Measurements from ENCODE around the gene RPTN.

Gene RPTN

GRCh38 chr1:152179566-152179965 is 20.5 kb upstream of the RPTN start:
- Histone ChIP-seq H4K20me1 (ENCODE audit: insufficient read depth, low read length, poor library complexity, severe bottlenecking) (no peaks in the 10 kb centered on the region), H3K79me2 (ENCODE audit: insufficient read depth, low read length) (no peaks in the 10 kb centered on the region), H3K9me3 (ENCODE audit: insufficient read depth, low read depth, low read length) (no peaks in the 10 kb centered on the region), H3K4me2 (ENCODE audit: low read depth, low read length, poor library complexity, severe bottlenecking) (no peak overlapping the region), H2AFZ (ENCODE audit: low read length) (peak overlapping the region; percentile 26; the same call in 1 of the 2 replicates), H3F3A (ENCODE audit: low read depth) (no peaks in the 10 kb centered on the region), H3K27me3 (ENCODE audit: insufficient read depth, low read length, poor library complexity, severe bottlenecking) (no peaks in the 10 kb centered on the region), H3K9ac (ENCODE audit: low read depth, low read length, poor library complexity, severe bottlenecking) (no peak overlapping the region), H3K4me3 (ENCODE audit: low read length, poor library complexity, severe bottlenecking) (no peak overlapping the region), H3K9me2 (replicated peaks; ENCODE audit: low read depth, low read length) (no peaks in the 10 kb centered on the region), H3K4me1 (ENCODE audit: insufficient read depth, low read length, poor library complexity, severe bottlenecking) (peaks cover 13% of the 10 kb centered on the region), H3K36me3 (ENCODE audit: insufficient read depth, low read length) (no peaks in the 10 kb centered on the region)
- TF ChIP-seq, protein P1, sequence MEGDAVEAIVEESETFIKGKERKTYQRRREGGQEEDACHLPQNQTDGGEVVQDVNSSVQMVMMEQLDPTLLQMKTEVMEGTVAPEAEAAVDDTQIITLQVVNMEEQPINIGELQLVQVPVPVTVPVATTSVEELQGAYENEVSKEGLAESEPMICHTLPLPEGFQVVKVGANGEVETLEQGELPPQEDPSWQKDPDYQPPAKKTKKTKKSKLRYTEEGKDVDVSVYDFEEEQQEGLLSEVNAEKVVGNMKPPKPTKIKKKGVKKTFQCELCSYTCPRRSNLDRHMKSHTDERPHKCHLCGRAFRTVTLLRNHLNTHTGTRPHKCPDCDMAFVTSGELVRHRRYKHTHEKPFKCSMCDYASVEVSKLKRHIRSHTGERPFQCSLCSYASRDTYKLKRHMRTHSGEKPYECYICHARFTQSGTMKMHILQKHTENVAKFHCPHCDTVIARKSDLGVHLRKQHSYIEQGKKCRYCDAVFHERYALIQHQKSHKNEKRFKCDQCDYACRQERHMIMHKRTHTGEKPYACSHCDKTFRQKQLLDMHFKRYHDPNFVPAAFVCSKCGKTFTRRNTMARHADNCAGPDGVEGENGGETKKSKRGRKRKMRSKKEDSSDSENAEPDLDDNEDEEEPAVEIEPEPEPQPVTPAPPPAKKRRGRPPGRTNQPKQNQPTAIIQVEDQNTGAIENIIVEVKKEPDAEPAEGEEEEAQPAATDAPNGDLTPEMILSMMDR (conservative IDR thresholded peaks at IDR 0.05; ENCODE audit: low read length), result no peak
- no peak for TF ChIP-seq EZH2phosphoT487 (IDR thresholded peaks at IDR 0.05; ENCODE audit: borderline replicate concordance)

DNA sequence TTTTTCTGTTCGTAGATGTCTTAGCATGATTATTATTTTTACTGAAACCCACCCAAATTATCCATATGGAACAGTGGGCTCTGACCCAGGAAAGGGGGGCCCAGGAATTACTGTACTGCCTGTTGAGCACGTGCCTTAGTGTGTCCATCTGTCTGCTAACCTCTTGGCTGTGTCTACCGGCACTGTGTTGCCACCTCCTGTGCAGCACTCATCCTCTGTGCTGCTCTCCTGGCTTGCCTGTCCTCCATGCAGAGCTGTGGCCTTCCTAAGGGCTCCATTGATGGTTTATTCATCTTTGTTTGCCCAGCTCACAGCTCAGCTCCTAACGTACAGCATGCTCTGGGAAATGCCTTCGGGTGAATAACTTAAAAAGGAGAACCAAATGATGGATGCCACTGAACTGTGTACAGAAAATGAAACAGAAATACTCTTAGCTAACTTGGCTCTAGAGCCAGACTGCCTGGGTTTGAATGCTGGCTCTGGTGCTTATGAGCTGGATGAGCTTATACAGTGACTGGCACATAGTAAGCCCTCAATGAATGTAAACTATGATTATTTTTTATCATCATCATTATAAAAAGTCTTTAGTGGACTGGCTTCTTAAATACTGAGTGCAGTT is 11.4 kb upstream of the RPTN start:
- Histone ChIP-seq H3K79me2 (ENCODE audit: insufficient read depth, low read length) (no peaks in the 10 kb centered on the region), H3K9ac (ENCODE audit: low read depth, low read length, poor library complexity, severe bottlenecking) (no peak overlapping the region), H3K9me2 (replicated peaks; ENCODE audit: low read depth, low read length) (no peaks in the 10 kb centered on the region), H4K20me1 (ENCODE audit: insufficient read depth, low read length, poor library complexity, severe bottlenecking) (no peaks in the 10 kb centered on the region), H3F3A (ENCODE audit: low read depth) (no peaks in the 10 kb centered on the region), H3K27me3 (ENCODE audit: insufficient read depth, low read length, poor library complexity, severe bottlenecking) (no peaks in the 10 kb centered on the region), H3K36me3 (ENCODE audit: insufficient read depth, low read length) (no peaks in the 10 kb centered on the region), H3K4me3 (ENCODE audit: low read length, poor library complexity, severe bottlenecking) (no peak overlapping the region), H3K4me2 (ENCODE audit: low read depth, low read length, poor library complexity, severe bottlenecking) (no peak overlapping the region), H2AFZ (ENCODE audit: low read length) (peak overlapping the region; percentile 51; the same call in 1 of the 2 replicates), H3K9me3 (ENCODE audit: insufficient read depth, low read depth, low read length) (no peaks in the 10 kb centered on the region), H3K4me1 (ENCODE audit: insufficient read depth, low read length, poor library complexity, severe bottlenecking) (peaks cover 37% of the 10 kb centered on the region)
- TF ChIP-seq, protein P1 (conservative IDR thresholded peaks at IDR 0.05; ENCODE audit: low read length), result no peak
- no peak for TF ChIP-seq EZH2phosphoT487 (IDR thresholded peaks at IDR 0.05; ENCODE audit: borderline replicate concordance)

DNA sequence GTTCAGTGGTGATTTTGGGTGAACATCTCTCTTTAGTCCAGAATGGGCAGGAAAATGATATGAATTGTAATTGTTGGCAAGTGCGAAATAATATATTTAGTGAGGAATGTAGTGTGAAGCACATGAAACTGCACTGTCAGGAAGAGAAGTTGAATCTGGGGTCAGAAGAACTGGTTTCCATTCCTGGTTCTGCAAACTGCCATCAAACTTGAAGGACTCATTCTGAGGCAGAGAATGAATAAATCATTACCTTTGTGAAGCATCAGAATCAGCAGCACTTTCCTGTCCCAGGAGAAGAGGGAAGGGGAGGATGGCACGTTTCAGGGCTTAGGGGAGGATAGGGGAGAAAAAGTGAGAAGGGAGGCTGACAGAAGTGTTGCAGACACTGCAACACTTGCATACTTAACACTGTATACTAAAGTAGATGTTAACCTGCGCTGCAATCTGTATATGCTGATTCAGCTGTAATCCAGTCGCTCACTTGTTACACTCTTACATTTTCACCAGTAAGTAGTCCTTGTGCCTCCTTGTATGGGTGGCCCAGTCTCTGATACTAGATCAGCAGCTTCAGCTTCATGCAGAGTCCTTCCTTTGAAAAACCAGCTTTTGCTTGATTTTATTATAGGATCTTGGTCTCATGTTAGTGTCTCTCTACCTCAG is 10.5 kb upstream of the RPTN start:
- no peaks in the 10 kb centered on the region for H3F3A ChIP-seq (ENCODE audit: low read depth)
- no peaks in the 10 kb centered on the region for H3K9me2 ChIP-seq (replicated peaks; ENCODE audit: low read depth, low read length)
- H3K9me3 ChIP-seq (ENCODE audit: insufficient read depth, low read depth, low read length), result no peaks in the 10 kb centered on the region
- peaks cover 38% of the 10 kb centered on the region for H3K4me1 ChIP-seq (ENCODE audit: insufficient read depth, low read length, poor library complexity, severe bottlenecking)
- H3K9ac ChIP-seq (ENCODE audit: low read depth, low read length, poor library complexity, severe bottlenecking), result no peak overlapping the region
- H4K20me1 ChIP-seq (ENCODE audit: insufficient read depth, low read length, poor library complexity, severe bottlenecking), result no peaks in the 10 kb centered on the region
- H3K27me3 ChIP-seq (ENCODE audit: insufficient read depth, low read length, poor library complexity, severe bottlenecking), result no peaks in the 10 kb centered on the region
- TF ChIP-seq EZH2phosphoT487 (IDR thresholded peaks at IDR 0.05; ENCODE audit: borderline replicate concordance), result no peak
- TF ChIP-seq, protein P1 (conservative IDR thresholded peaks at IDR 0.05; ENCODE audit: low read length), result no peak
- no peaks in the 10 kb centered on the region for H3K36me3 ChIP-seq (ENCODE audit: insufficient read depth, low read length)
- no peaks in the 10 kb centered on the region for H3K79me2 ChIP-seq (ENCODE audit: insufficient read depth, low read length)
- no peak overlapping the region for H2AFZ ChIP-seq (ENCODE audit: low read length)
- no peak overlapping the region for H3K4me2 ChIP-seq (ENCODE audit: low read depth, low read length, poor library complexity, severe bottlenecking)
- H3K4me3 ChIP-seq (ENCODE audit: low read length, poor library complexity, severe bottlenecking), result no peak overlapping the region
